HUES6 (cell line): ENCODE measurements around the gene CENPN.

Experiments used
- H3K27ac ChIP-seq: 2 replicates; pipeline ENCODE4 v1.7.0; 2013; ENCODE audit warnings: low read depth, mild to moderate bottlenecking, low read length, inconsistent platforms
- H3K27me3 ChIP-seq: 2 replicates; pipeline ENCODE4 v1.6.1; 2013; ENCODE audit warnings: low read length; ENCODE audit not compliant: control insufficient read depth, insufficient read depth
- H3K36me3 ChIP-seq: 2 replicates; pipeline ENCODE4 v1.6.1; 2013; ENCODE audit warnings: low read length; ENCODE audit not compliant: control insufficient read depth, insufficient read depth
- H3K4me1 ChIP-seq: 2 replicates; pipeline ENCODE4 v1.6.1; 2013; ENCODE audit warnings: low read length; ENCODE audit not compliant: control insufficient read depth, insufficient read depth
- H3K4me3 ChIP-seq: 2 replicates; pipeline ENCODE4 v1.5.1; 2013; ENCODE audit warnings: low read depth, low read length
- H3K9ac ChIP-seq: one replicate; pipeline ENCODE4 v1.6.1; 2013; ENCODE audit warnings: mild to moderate bottlenecking, low read length
- H3K9me3 ChIP-seq: 2 replicates; pipeline ENCODE4 v1.6.1; 2013; ENCODE audit warnings: low read depth, low read length; ENCODE audit not compliant: control insufficient read depth, insufficient read depth

The CENPN gene

GRCh38 chr16:81003064-81003463, 4.0 kb upstream of the CENPN start:
- Histone ChIP-seq H3K4me1 (peaks cover 3% of the 10 kb centered on the region; the same call in 1 of the 2 replicates), H3K27me3 (no peaks in the 10 kb centered on the region), H3K9ac (no peak overlapping the region), H3K27ac (no peak overlapping the region), H3K9me3 (no peaks in the 10 kb centered on the region), H3K4me3 (no peak overlapping the region), H3K36me3 (no peaks in the 10 kb centered on the region)

- Histone ChIP-seq H3K36me3 (no peaks in the 10 kb centered on the region), H3K9me3 (no peaks in the 10 kb centered on the region), H3K27ac (no peak overlapping the region), H3K4me3 (no peak overlapping the region), H3K4me1 (peaks cover 3% of the 10 kb centered on the region; the same call in 1 of the 2 replicates), H3K9ac (no peak overlapping the region), H3K27me3 (no peaks in the 10 kb centered on the region)
Measured at GRCh38 chr16:81003610-81004460, 3.2 kb upstream of the CENPN start.

GRCh38 chr16:81004646-81005353, 2.2 kb upstream of the CENPN start:
- H3K9ac ChIP-seq: peak overlapping the region; percentile 45
- H3K27ac ChIP-seq: no peak overlapping the region
- peak overlapping the region; percentile 92 for H3K4me3 ChIP-seq
- H3K9me3 ChIP-seq: no peaks in the 10 kb centered on the region
- H3K4me1 ChIP-seq: peaks cover 3% of the 10 kb centered on the region; the same call in 1 of the 2 replicates
- peaks cover 6% of the 10 kb centered on the region; the same call in 1 of the 2 replicates for H3K36me3 ChIP-seq
- no peaks in the 10 kb centered on the region for H3K27me3 ChIP-seq

GRCh38 chr16:81005610-81006161, 1.3 kb upstream of the CENPN start:
- Histone ChIP-seq H3K36me3 (peaks cover 9% of the 10 kb centered on the region; the same call in 1 of the 2 replicates), H3K9ac (peak overlapping the region; percentile 100), H3K27me3 (no peaks in the 10 kb centered on the region), H3K9me3 (no peaks in the 10 kb centered on the region), H3K27ac (no peak overlapping the region; the same call in 1 of the 2 replicates), H3K4me1 (peaks cover 3% of the 10 kb centered on the region; the same call in 1 of the 2 replicates), H3K4me3 (peak overlapping the region; percentile 92)

GRCh38 chr16:81006211-81006812, 702 bp upstream of the CENPN start:
- Histone ChIP-seq H3K9ac (peak overlapping the region; percentile 100), H3K27me3 (no peaks in the 10 kb centered on the region), H3K9me3 (no peaks in the 10 kb centered on the region), H3K4me3 (peak overlapping the region; percentile 92), H3K36me3 (peaks cover 13% of the 10 kb centered on the region; the same call in 1 of the 2 replicates), H3K27ac (peak overlapping the region; percentile 100), H3K4me1 (peaks cover 3% of the 10 kb centered on the region; the same call in 1 of the 2 replicates)

- peak overlapping the region; percentile 100 for H3K9ac ChIP-seq
- H3K27ac ChIP-seq: no peak overlapping the region
- no peaks in the 10 kb centered on the region for H3K27me3 ChIP-seq
- H3K4me1 ChIP-seq: peaks cover 3% of the 10 kb centered on the region; the same call in 1 of the 2 replicates
- no peaks in the 10 kb centered on the region for H3K9me3 ChIP-seq
- H3K4me3 ChIP-seq: peak overlapping the region; percentile 92
- peaks cover 33% of the 10 kb centered on the region for H3K36me3 ChIP-seq
Measured at GRCh38 chr16:81008505-81008789, 1.4 kb downstream of the CENPN start.

- Histone ChIP-seq H3K36me3 (peaks cover 78% of the 10 kb centered on the region), H3K9me3 (no peaks in the 10 kb centered on the region), H3K27me3 (no peaks in the 10 kb centered on the region), H3K9ac (no peak overlapping the region), H3K4me3 (no peak overlapping the region), H3K4me1 (no peaks in the 10 kb centered on the region), H3K27ac (no peak overlapping the region)
Measured at GRCh38 chr16:81012974-81013373, 6.0 kb downstream of the CENPN start.

- H3K27me3 ChIP-seq: no peaks in the 10 kb centered on the region
- H3K36me3 ChIP-seq: peaks cover 90% of the 10 kb centered on the region
- no peaks in the 10 kb centered on the region for H3K4me1 ChIP-seq
- no peaks in the 10 kb centered on the region for H3K9me3 ChIP-seq
- no peak overlapping the region for H3K9ac ChIP-seq
- H3K4me3 ChIP-seq: no peak overlapping the region
- no peak overlapping the region for H3K27ac ChIP-seq
Measured at GRCh38 chr16:81014672-81015071, 7.7 kb downstream of the CENPN start.

- no peak overlapping the region for H3K27ac ChIP-seq
- no peaks in the 10 kb centered on the region for H3K9me3 ChIP-seq
- no peak overlapping the region for H3K4me3 ChIP-seq
- no peak overlapping the region for H3K9ac ChIP-seq
- H3K27me3 ChIP-seq: no peaks in the 10 kb centered on the region
- H3K36me3 ChIP-seq: peaks cover 100% of the 10 kb centered on the region
- no peaks in the 10 kb centered on the region for H3K4me1 ChIP-seq
Measured at GRCh38 chr16:81018496-81018895, 11.5 kb downstream of the CENPN start.

GRCh38 chr16:81026429-81026828, 19.4 kb downstream of the CENPN start:
- Histone ChIP-seq H3K4me1 (no peaks in the 10 kb centered on the region), H3K9ac (no peak overlapping the region), H3K4me3 (no peak overlapping the region), H3K36me3 (peaks cover 80% of the 10 kb centered on the region), H3K27me3 (no peaks in the 10 kb centered on the region), H3K27ac (no peak overlapping the region), H3K9me3 (no peaks in the 10 kb centered on the region)
